GM19463 (cell line): ENCODE data around the gene GMPR.
A peak's percentile ranks its signal among the peaks of the same experiment; 100 is the strongest.

Experiments
- ATAC-seq: cut with Tn5 transposase; IDR thresholded peaks from one replicate; pipeline ENCODE4 v1.9.1; 2021; ENCODE audit warnings: mild to moderate bottlenecking, moderate library complexity; ENCODE audit not compliant: unreplicated experiment

The GMPR gene

DNA sequence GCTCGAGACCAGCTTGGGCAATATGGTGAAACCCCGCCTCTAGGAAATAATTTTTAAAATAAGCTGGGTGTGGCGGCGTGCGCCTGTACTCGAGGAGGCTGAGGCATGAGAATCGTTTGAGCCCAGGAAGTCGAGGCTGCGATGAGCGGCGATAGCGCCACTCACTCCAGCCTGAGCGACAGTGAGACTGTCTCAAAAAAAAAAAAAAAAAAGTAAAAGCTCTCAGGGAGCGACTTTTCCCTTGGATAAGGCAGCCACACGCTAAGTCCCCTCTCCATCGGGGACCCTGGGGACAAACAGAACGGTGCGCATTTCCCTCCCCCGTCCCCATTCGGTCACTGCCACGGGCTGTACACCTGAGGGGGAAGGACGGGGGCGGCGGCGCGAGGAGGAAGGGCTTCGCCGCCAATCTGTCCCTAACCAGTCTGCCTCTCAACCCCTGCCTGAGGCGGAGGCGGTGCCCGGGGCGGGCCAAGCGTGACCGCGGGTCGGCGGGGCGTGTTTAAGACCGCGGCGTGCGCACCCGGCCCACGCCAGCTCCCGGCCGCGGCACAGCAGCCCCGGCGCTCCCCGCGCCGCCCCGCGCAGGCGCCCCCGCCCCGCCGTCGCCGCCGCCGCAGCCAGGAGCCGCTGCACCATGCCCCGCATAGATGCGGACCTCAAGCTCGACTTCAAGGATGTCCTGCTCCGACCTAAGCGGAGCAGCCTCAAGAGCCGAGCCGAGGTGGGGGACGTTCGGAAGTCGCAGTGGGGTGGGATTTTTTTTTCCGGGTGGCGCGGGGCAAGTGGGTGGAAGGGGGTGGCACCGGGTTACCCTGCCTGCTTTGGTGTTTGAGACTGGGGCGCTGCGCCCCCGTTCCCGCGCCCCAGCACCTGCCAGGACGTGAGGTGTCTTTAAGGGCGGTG is at the start of gene GMPR:
GMPR (plus strand) TSS at position 531 of the 906 bp plus-strand sequence; CDS start at position 638, 107 bp downstream.
- ATAC-seq, result peak; percentile 77

DNA sequence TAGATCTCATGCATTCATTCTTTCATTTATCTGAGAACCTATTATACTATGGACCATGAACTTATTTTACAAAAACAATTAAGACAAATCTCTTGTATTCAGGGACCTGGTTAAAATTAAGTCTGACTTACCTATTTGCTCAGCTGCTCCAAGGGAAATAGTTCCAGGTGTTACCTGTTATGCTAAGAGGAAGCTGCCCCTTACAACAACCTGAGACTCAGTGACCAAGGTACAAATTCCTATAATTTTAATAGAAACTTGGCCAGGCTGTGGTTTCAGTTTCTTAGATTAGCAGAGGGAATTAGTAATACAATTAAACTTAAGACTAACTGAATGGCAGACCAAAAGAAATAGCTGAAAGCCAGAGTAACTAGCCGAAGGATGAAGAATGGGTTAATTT is 48.2 kb upstream of the GMPR start:
- no peak for ATAC-seq

DNA sequence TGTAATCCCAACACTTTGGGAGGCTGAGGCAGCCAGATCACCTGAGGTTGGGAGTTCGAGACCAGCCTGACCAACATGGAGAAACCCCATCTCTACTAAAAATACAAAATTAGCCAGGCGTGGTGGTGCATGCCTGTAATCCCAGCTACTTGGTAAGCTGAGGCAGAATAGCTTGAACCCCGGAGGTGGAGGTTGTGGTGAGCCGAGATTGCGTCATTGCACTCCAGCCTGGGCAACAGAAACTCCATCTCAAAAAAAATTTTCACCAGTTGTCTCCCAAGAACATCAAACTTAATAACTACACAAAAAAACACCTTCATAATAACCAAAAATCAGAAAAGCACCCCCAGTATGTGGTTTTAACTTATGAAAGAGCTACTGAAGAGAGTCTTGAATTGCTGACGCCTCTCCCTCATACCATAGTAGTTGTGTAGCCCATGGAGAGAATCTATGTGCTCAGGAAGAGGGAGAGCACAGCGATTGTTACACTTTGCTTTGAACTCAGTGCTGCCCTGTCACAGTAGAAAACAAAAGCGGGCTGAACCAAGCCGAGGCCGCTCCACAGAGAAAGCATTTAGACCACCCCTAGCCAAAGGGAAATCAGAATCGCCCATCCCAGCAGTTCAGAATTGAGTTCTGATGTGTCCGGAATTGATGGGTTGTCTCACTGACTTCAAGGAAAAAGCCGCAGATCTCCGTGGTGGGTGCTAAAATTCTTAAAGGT is 42.0 kb upstream of the GMPR start:
- ATAC-seq, result no peak

DNA sequence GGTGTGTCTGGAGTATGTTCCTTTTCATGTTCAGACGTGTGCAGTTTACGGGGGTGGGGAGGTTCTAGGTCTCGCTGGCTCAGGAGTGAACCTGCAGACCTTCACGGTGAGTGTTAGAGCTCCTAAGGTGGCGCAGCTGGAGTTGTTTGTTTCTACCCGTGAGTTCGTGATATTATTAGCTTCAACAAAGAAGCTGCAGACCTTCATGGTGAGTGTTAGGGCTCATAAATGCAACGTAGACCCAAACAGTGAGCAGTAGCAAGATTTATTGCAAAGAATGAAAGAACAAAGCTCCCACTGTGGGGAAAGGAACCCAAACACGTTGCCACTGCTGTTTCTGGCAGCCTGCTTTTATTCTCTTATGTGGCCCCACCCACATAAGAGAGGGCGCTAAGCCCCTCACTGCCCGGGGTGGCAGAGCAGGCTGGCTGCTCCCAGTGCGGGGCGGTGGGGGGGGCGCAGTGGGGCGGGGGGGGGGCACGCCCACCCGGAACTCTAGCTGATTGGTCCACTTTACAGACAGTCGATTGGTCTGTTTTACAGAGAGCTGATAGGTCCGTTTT is 41.3 kb upstream of the GMPR start:
- no peak for ATAC-seq

DNA sequence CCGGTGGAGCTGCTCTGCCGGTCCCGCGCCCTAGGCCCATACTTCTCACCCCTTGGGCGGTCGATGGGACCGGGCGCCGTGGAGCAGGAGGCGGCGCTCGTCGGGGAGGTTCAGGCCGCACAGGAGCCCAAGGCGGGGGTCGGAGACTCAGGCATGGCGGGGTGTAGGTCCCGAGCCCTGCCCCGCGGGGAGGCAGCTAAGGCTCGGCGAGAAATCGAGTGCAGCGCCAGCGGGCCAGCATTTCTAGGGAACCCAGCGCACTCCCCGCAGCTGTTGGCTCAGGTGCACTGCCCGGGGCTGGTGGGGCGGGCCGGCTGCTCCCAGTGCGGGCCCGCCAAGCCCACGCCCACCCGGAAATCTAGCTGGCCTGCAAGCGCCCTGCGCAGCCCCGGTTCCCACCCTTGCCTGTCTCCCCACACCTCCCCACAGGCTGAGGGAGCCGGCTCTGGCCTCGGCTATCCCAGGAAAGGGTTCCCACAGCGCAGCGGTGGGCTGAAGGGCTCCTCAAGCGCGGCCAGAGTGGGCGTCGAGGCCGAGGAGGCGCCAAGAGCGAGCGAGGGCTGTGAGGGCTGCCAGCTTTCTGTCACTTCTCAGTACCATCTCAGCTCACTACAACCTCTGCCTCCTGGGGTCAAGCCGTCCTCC is 40.2 kb upstream of the GMPR start:
- no peak for ATAC-seq

DNA sequence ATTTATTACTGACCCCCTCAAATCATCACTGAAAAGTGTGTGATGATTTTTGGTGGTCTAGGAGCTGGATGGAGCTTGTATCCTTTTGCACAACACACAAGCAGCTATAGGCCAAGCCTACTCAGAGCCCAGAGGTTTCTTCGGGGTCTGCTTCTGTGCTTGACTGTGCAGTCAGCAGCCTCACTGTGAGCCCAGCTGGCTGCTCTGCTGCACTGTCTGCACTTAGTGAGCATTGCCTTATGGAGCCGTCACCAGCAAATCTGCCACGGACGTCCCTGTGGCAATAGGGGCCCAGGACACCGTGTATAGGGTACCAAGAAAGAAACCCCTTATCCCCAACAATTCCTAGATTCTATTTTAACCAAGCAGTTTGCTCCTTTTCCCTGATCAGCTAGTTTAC is 38.6 kb upstream of the GMPR start:
- ATAC-seq, result no peak

DNA sequence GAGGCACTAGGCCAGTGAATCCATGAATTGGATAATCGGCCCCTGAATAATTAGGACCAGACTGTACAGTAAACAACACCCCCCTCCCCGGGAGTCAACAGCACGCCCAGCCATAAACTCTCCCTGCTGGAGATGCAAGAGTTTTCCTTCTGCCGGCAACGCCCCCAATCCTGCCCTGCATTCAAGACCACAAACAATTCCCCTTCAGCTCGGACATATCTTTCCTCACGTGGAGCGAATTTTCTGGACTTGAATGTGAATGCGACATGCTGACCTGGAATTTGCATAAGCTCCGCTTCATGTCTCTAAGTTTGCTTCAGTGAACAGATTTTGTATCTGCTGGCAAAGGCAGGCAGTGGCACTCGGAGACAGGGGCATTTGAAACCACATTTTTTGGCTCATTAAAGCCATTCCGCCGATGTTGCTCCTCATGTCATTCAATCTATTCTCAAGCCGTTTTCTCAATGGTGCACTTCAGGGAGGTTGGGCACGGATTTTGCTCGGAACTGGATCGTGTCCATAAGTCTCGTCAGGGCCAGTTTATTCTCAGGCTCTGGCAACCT is 38.0 kb upstream of the GMPR start:
- ATAC-seq, result no peak

DNA sequence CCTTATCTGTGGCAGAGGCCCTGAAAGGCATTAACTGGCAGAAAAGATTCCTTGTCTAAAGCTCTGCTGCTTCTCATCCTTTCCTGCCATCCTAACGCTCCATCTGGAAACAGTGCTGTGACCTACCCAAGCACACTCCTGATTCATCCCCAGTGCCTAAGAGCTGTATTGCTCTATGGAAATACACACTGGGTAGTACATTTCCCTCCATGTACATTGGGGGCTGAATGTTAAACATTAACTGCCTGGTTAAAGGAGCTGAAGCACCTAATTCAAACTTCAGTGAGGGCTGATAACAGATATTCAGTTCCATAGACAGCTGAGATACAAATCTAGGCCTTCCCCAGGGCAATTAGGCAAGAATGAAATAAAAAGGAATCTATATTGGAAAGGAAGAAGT is 36.7 kb upstream of the GMPR start:
- ATAC-seq, result no peak

DNA sequence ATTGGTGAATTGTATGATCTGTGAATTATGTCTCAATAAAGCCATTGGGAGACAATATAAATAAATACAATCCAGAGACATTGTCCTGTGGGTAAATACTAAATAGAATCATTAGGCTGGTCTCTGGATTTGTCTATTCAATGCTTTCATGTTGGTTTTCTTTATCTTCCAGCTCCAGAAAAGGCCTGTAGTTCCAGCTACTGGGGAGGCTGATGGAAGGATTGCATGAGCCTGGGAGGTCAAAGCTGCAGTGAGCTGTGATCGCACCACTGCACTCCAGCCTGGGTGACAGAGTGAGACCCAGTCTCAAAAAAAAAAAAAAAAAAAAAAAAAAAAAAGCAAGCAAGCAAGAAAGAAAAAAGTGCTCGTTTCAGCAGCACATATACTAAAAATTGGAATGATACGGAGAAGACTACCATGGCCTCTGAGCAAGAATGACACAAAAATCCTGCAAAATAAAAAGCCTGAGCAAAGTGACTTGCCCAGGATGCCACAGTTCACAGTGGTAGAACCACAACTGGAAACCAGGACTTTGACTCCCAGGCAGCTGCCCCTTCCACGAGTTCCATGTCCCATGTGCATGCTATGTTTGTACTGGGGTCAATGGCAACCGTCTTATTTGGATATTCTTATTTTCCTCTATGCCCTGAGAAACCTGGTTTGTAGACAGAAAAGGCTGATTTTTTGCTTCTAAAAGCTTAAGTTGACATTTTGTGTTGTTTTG is 33.6 kb upstream of the GMPR start:
- ATAC-seq, result peak; percentile 6

DNA sequence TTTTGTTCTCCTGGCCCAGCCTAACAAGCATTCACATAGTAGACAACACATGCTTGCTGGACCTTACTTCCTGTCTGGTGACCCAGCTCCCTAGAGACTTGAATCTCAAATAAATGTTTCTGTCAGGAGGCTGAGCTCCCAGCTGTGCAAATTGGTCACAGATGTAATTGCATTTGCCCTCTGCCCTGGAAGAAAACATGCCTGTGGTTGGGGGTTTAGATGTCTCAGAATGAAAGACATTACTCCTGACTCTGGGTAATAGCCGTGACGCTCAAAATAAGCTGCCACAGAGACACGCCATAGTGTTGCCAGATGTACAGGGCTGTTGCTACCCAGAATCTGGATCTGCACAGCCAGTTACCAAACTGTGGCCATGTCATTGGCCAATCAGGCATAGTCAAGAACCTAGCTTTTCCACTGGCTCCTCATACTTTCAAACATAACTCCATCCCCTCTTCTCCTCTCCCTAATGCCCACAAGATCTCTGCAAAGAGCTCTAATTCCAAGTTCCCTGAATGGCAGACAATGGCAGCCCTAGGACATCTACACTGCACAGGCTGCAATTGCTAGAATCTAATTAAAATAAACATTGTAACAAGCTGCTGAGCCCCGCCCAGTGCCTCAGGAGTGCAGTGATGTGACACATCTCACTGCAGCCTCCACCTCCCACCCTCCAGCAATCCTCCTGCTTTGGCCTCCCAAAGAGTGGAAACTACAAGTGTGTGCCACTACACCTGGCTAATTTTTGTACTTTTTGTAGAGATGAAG is 32.8 kb upstream of the GMPR start:
- peak; percentile 91 for ATAC-seq

DNA sequence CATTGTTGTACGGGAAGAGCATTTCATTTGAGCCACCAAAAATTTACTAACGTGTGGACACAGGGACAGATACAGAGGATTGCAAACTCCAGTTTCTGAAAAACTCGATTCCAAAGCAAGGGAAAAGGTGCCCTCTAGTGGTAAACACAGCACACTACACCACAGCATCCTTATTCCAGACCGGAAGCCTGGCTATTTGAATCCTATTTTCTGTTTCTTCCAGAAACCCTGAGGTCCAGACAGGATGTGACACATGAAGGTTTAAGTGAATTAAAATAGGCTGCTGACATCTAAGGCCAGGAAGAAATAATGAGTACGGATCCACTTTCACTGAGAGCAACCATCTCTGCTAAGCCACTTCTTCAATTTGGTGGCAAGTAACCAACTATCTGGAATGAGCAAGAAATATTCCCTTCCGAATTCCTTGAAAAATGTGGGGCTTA is 31.8 kb upstream of the GMPR start:
- ATAC-seq, result no peak

DNA sequence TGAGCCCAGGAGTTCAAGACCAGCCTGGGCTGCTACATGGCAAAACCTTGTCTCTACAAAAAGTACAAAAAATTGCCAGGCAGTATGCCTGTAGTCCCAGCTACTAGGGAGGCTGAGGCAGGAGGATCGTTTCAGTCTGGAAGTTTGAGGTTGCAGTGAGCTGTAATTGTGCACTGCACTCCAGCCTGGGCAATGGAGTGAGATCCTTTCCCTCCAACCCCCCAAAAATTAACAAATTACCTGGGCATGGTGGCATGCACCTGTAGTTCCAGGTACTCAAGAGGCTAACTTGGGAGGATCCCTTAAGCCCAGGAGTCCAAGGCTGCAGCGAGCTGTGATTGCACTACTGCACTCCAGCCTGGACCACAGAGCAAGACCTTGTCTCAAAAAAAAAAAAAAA is 29.4 kb upstream of the GMPR start:
- ATAC-seq, result no peak

DNA sequence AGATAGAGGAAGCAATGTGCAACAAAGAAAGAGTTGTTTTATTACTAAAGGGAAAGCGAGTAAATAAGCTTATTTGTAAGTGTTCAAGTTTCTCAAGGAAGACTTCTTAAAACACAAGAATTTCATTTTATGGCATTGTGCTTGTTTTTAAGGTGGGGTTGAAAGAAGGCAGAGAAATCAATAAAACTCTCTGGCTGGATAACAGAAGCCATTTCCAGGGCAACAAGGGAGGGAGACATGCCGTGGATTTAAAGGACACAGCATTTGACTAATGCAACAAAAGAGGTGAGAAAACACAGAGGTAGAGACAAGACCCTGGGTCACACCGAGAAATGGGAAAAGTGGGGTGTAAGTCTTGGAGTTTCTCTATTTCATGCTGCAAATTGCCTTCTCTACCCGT is 28.8 kb upstream of the GMPR start:
- no peak for ATAC-seq

DNA sequence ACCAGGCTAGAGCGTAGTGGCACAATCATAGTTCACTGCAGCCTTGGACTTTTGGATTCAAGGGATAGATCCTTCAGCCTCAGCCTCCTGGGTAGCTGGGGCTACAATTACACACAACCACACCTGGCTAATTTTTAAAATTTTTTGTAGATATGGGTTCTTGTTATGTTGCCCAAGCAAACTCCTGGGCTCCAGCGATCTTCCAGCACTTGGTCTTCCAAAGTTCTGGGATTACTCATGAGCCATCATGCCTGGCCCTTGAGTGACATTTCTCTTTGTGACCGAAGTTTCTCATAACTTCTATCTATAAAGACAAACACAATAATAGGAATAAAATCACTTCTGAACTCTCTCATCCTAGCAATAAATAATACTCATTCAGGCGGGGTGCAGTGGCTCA is 26.1 kb upstream of the GMPR start:
- no peak for ATAC-seq

DNA sequence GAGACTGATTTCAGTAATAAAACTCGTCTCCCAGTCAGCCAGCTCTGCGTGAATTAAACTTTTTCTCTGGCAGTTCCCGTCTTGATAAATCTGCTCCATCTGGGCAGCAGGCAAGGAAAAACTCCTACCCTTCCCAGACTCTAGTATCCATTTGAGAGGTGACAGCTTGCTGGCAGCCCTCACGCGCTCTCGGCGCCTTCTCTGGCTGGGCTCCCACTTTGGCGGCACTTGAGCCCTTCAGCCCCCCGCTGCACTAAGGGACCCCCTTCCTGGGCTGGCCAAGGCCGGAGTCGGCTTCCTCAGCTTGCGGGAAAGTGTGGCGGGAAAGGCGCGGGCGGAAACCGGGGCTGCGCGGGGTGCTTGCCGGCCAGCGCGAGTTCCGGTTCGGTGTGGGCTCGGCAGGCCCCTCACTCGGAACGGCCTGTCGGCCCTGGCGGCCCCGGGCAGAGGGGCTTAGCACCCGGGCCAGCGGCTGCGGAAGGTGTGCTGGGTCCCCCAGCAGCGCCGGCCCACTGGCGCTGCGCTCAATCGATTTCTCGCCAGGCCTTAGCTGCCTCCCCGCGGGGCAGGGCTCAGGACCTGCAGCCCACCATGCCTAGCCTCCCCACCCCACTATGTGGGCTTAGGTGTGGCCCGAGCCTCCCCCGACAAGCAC is 21.8 kb upstream of the GMPR start:
- no peak for ATAC-seq

DNA sequence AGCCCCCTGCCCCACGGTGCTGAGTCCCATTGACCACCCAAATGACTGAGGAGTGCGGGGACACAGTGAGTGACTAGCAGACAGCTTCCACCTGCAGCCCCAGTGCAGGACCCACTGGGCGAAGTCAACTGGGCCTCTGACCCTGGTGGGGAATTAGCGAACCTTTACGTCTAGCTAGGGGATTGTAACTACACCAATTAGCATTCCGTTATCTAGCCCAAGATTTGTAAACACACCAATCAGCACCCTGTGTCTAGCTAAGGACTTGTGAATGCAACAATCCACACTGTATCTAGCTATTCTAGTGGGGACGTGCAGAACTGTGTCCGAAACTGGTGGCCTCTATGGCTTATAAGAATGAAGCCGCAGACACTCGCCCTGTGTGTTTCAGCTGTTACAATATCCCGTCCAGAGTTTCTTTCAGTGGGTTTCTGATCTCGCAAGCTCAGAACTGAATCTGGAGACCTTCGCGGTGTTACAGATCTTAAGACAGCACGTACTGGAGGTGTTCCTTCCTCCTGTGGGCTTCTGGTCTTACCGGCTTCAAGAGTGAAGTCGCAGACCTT is 21.1 kb upstream of the GMPR start:
- ATAC-seq, result no peak

DNA sequence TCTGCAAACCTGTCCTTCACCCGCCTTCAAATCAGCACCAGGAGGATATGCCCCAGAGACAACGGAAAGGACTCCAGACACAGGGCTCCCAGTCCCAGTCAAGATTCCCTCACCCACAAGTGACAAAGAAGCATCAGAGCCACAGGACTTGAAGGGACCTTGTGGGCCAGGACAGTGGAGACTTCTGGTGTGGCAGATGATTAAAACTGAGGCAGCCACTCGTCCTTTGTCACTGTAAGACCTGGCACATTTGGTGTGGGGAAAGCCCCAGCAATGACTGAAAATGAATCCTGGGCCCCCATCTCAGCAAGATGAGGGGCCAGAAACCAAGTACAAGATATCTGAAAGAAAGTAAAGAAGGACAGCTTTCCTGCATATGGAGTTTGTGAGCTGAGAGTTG is 15.6 kb upstream of the GMPR start:
- ATAC-seq, result peak; percentile 64

DNA sequence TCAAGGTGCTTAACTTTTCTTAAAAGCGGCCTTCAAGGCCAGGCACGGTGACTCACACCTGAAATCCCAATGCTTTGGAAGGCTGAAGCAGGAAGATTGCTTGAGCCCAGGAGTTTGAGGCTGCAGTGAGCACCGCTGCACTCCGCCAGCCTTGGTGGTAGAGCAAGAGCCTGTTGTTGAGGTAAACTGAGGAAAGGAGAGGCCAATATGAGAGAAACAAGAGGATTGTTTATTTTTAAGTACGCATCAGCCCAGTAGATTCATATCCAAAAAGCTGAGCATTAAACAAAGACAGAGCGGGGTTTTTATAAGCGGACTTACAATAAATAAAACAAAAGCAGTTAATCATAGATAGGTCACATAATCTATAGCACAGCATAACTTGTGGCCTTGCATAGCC is 15.0 kb upstream of the GMPR start:
- no peak for ATAC-seq

DNA sequence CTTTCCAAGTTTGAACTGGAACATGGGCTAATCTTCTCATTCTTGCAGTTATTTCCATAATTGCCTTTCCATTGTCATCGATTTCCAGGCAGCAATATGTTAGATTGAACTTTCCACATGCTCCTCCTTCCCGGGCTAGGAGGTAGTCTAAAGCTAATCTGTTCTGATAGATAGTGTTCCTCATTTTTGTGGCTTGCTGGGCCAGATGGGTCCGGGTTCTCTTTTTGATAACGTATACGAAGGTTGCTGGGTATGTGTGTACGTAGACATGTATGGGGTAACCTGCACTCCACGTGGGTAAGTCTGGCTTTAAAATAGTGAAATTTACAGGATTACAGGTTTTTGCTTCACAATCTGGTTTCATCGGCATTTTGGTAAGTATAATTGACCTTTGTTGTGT is 14.0 kb upstream of the GMPR start:
- no peak for ATAC-seq
